ENCODE results near the gene ST3GAL4.
"Not testable (repeated sequence)": the region's sequence is repeated elsewhere in the genome, so short reads cannot be mapped to it uniquely, and the experiment has no call there.

ST3GAL4 gene

DNA sequence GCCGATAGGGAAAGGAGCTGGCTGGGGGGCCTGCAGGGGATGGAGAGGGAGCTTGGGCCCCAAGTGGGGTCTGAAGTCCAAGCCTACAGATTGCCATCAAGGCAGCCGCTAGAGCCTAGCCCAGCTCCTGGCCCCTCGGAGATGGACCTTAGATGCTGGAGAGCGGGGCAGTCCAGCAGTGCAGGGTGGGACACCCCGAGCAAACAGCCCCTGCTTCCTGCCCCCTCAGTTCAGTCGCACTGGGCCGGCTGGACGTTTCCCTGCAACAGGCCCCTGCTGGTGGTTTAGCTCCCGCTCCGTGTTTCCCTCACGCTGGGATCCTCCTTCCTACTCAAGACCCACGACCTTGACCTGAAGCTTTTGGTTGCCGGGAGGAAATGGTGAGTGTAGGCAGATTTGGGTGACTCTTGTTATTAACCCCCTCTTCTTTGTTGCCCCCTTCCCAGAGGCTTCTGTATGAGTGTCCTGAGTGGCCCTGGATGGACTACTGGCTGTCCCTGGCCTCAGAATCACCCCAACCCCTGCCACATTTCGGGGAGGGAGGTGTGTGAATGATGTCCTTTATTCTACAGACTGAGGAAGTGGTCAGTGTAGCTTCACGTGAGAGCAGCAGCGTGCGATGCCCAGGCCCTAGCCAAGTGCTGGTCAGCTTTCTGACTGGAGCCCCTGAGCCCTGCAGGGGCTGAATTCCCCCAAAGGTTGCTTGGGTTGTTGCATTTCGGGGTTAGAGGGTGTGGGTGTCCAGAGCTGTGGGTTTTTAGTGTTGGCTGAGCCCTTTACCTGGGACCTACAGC lies 2.7 kb downstream of the ST3GAL4 start:
- in situ Hi-C loops (cut with HindIII; ENCODE audit: low pct_ligation_motif_present, low pct_unique_long_range_greater_than_20kb, low sequenced_read_pairs): no loop called here
- no peak for DNase-seq

DNA sequence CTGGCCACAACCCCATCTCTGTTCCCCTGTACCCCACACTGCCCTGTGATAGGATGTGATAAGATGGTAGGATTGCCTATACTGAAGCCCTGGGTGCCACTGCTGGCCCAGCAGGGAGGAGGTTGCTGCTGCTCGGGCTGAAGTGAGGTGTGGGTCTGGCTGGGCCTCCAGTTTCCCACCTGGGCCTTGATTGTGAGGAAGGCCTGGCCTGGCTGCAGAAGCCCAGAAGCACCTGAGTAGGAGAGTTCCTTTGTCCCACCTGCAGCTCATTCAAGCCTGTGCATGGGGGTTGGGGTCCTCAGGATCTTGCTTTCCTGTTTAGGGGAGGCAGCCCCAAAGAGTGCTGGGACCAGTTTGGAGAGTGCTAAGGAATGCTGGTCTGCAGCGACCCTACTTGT lies 3.3 kb downstream of the ST3GAL4 start:
- in situ Hi-C loops (cut with HindIII; ENCODE audit: low pct_ligation_motif_present, low pct_unique_long_range_greater_than_20kb, low sequenced_read_pairs): no loop called here
- DNase-seq: no peak

DNA sequence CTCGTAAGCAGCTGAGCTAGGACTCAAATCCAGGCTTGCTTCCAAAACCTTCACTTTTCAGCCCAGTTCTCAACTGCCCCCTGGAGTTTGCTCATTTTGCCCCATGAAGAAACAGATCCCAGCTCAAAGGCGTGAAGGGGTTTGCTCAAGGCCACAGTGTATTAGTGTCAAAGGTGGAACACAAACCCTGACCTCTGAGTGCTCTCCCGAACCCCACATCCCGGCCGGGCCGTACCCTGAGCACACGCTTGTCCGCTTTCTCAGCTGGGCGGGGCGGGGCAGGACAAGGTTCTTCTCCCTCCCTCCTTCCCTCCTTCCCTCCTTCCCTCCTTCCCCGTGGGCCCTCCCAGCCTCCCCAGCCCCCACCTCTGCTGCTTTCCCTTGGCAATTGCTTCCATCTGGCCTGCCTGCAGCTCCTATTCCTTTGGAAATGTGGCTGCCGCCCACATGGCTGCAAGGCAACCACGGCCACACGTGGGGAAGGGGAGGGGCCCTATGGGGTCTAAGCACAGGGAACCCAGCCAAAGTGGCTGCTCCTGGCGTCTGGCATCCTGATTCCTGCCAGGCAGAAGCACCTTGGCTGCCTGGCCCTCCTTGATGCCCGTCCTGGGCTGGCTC lies 4.1 kb downstream of the ST3GAL4 start:
- no peak for DNase-seq
- in situ Hi-C loops (cut with HindIII; ENCODE audit: low pct_ligation_motif_present, low pct_unique_long_range_greater_than_20kb, low sequenced_read_pairs): no loop called here

DNA sequence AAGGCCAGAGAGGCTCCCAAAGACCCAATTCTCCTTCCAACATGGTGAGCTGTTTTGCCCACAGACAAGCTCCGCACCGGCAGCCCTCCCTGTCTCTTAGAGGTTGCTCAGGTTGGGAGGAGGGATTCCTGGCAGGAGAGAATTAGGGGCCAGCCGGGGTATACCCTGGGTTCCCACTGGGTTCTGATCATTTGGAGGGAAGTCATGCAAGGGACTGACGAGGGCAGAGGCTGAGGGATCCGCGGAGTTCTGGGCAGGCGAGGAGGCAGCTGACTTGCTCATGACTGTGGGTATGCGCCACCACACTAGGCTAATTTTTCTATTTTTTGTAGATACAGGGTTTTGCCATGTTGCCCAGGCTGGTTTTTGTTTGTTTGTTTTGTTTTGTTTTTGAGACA lies 4.6 kb downstream of the ST3GAL4 start:
- in situ Hi-C loops (cut with HindIII; ENCODE audit: low pct_ligation_motif_present, low pct_unique_long_range_greater_than_20kb, low sequenced_read_pairs): no loop called here
- no peak for DNase-seq

DNA sequence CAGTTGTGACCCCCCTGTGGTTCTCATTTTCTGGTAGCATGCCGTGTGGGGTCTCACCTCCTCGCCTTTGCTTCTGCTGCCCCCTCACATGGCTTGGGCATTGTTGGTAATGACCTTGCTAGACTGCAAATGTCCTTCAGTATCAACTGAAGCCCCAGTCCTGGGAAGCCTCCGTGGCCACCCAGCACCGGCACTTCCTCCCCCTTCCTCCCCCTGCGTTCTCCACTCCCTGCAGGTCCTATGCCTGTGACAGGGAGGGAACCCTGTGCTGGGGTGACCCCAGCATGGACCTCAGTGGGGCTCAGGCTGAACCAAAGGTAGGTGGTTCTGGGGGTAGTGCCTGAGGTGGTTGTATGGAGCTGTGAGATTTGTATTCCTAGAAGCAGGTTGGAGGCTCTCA lies 5.9 kb downstream of the ST3GAL4 start:
- in situ Hi-C loops (cut with HindIII; ENCODE audit: low pct_ligation_motif_present, low pct_unique_long_range_greater_than_20kb, low sequenced_read_pairs): no loop called here
- no peak for DNase-seq

DNA sequence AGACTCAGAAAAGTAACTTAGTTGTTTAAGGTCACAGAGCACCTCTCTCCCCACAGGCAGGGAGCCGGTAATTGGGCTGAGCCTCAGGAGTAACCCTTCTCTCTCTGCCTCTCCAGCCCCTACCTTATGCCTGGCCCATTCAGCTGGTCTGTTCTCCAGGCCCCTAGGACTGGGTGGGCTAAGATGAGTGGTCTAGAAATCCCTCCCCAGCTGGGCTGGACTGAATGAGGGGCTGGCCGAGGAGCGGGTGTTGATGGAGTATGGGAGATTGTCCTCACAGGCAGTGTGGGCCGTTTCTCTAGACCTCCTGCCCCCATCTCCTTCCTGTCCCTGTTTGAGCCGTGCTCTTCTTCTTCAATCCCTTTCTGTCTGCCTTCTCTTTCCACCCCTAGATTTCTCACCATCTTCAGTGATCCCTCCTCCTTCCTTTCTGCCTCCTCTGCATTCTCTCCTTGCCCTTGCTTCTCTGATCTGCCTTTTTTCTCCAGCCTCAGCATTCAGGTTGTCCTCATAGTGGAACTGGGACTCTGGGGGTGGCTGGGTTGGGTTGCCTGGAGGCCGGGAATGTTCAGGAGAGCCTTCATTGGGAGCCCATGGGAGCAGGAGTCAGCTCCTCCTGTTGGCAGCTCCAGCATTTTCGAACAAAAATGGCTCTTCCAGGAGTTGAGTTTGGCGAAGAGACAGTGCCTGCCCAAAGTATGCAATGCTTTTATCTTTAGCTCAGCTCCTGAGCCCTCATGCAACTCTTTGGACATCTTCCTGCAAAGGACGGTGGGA lies 7.6 kb downstream of the ST3GAL4 start:
- in situ Hi-C loops (cut with HindIII; ENCODE audit: low pct_ligation_motif_present, low pct_unique_long_range_greater_than_20kb, low sequenced_read_pairs): no loop called here
- no peak for DNase-seq

DNA sequence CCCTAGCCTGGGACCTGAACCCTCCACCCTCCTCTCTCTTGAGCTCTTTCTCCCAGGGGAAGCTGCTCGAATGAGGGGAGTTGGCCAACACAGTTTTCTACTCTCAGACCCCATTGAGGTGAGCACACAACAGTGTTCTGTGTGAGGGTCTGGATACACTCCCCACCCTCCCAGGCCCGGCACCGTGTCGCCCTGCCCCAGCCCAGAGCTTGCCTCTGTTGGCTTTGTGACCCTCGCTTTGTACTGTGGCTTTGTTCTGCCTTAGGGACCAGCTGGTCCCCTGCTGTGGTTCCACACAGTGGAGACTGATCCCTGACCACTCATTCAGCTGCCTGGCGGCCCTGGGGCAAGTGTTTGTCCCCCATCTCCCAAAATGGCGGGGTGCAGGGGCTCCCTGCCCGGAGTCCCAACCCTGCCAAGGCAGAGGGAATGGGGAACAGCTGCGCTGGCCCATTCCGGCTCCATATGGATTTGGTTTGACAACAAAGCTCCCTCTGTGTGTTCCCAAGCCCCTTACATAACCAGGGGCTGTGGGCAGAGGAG lies 8.3 kb downstream of the ST3GAL4 start:
- in situ Hi-C loops (cut with HindIII; ENCODE audit: low pct_ligation_motif_present, low pct_unique_long_range_greater_than_20kb, low sequenced_read_pairs): no loop called here
- DNase-seq: no peak

DNA sequence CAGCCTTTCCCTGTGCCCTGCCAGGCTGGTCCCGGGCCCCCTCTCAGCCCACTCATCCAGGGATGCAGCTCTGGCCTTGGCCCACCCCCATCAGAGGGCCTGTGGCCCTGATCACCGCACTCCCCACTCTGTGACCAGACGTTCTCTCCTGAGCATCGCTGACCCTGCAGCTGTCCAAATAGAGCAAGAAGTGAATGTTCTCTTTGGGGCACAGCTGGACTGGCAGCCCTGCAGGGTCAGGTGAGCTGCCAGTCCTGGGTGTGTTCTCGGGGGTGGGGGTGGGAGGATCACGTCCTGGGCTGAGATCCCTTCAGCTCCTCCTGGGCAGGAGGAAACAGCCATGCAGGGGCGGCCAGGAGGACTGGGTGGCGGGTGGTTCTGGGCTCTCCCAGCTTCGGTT lies 9.2 kb downstream of the ST3GAL4 start:
- DNase-seq; in situ Hi-C loops (cut with HindIII; ENCODE audit: low pct_ligation_motif_present, low pct_unique_long_range_greater_than_20kb, low sequenced_read_pairs): not testable (repeated sequence)

DNA sequence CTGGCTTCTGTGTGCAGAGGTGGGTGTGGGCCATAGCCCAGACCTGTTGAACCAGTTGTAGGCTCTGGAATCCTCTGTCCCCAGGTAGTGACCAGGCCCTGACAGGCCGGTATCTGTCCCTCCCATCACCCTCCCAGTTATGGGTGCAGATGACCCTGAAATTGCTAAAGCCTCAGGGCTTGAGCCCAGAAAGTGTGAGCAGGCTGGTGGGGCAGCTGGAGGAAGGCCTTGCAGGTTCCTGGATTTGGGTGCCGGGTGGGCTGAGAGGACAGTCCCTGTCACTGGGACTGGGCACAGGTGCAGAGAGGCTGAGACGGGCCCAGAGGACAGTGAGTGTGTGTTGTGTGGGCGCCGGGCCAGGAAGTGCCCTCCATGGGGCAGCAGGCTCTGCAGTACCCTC lies 10.0 kb downstream of the ST3GAL4 start:
- DNase-seq; in situ Hi-C loops (cut with HindIII; ENCODE audit: low pct_ligation_motif_present, low pct_unique_long_range_greater_than_20kb, low sequenced_read_pairs): not testable (repeated sequence)

DNA sequence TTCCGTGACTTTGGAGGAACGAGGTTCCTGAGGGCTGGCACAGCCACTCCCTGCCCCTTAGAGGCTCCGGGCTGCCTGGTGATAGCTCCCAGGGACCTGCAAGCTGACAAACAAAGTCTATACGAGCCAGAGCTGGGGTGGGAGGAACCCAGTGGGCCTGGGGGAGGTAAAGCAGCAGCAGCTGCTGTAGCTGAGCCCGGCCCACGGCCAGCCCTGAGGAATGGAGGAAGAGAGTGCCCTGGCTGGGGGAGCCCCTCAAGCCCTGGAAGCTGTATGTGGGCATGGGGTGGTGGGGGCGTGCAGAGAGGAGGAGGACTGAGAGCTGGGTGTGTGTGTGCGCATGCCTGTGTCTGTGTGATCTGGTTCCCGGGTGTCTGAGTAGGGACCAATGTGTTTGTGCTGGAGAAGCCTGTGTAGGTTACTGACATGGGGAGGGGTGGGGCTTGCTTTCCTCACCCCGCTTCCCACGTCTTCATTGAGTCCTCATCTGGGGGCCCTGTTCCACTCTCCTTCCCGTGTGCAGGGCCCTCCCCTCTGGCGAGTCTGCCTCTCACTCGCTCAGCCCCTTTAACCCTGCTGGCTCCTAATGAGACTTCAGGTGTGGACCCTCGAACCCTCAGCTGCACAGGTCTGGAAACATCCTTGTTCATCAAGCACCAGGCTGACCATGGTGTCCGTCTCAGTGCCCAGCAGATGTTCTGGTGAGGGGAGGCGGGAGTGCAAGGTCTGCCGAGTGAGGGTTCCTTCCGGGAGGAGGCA lies 10.8 kb downstream of the ST3GAL4 start:
- in situ Hi-C loops (cut with HindIII; ENCODE audit: low pct_ligation_motif_present, low pct_unique_long_range_greater_than_20kb, low sequenced_read_pairs): no loop called here
- no peak for DNase-seq

DNA sequence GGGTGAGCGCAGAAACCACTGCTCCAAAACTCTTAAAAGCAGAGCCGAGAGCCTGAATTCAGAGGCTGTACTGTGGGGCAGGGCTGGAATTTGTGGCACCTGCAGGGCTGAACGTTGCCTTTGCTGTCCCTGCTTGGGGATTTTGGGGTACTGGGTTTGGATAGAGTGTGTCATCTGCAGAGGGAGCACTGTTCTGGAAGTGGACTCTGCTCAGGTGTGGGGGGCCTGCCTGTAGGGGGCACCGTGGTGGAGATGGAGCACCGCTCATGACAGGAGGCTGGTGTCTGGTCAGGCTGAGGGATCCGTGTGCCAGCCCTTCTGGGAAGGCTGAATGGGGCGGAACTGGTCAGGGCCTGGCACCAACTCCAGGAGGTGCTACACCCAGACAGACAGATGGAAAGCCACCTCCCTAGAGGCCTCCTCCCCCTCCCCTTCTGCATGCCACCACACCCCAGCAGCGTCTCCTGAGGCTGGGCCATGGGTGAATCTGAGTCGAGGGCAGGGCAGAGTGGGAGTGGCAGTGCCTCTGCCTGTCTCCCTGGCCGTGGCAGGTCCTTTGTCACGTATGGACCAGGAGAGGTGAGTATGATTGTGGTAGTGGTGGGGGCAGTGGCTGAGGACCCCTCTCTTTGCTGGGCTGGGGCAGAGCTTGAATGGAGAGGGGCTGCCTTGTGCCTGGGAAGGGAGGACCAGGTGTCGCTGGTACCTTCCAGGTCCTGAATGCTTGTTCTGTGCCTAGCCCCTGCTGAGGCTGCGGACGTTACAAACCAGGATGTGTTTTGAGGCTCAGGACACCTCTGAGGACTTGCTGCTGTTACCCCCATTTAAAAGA lies 11.6 kb downstream of the ST3GAL4 start:
- DNase-seq; in situ Hi-C loops (cut with HindIII; ENCODE audit: low pct_ligation_motif_present, low pct_unique_long_range_greater_than_20kb, low sequenced_read_pairs): not testable (repeated sequence)

DNA sequence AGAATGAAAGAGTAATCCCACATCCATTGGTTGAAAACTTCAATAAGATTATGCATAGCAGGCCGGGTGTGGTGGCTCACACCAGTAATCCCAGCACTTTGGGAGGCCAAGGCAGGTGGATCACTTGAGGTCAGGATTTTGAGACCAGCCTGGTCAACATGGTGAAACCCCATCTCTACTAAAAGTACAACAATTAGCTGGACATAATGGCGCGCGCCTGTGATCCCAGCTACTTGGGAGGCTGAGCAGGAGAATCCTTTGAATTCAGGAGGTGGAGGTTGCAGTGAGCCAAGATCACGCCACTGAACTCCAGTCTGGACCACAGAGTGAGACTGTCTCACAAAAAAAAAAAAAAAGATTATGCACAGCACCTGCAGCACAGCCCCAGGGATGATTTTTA lies 12.3 kb downstream of the ST3GAL4 start:
- in situ Hi-C loops (cut with HindIII; ENCODE audit: low pct_ligation_motif_present, low pct_unique_long_range_greater_than_20kb, low sequenced_read_pairs); DNase-seq: not testable (repeated sequence)

DNA sequence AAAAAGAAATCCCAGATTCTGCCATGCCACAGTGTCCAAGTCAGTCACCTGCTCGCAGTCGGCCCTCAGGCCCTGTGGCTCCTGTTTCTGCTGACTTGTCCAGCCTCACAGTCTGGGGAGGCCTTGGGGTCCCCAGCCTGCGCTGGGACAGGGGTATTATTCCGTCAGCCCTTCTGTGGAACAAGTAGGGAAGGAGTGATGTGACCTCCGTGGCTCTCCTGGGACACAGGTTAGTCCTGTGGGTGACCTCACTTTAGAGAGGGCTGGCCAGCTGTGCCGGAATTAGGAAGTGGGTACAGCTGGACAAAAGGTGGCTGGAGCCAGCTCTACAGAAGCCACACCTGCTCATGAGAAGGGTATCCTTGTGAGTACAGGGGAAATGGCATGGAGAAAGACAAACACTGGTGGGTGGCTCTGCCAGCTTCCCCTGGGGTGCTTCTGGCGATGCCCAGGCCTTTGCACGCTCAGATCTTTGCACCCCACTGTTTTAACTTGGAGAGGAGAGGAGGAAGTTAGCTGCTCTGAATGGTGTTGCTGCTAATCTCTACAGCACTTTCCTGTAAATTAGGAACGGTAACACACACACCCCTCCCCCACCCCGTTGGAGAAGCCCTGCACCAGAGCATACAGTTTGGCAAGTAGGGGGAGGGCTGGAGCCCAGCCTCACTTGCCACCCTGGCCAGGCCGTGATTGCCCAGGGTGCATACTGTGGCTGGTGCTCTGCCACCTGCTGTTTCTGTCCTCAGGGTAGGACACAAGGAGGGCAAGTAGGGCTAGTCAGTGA lies 13.0 kb downstream of the ST3GAL4 start:
- DNase-seq; in situ Hi-C loops (cut with HindIII; ENCODE audit: low pct_ligation_motif_present, low pct_unique_long_range_greater_than_20kb, low sequenced_read_pairs): not testable (repeated sequence)

DNA sequence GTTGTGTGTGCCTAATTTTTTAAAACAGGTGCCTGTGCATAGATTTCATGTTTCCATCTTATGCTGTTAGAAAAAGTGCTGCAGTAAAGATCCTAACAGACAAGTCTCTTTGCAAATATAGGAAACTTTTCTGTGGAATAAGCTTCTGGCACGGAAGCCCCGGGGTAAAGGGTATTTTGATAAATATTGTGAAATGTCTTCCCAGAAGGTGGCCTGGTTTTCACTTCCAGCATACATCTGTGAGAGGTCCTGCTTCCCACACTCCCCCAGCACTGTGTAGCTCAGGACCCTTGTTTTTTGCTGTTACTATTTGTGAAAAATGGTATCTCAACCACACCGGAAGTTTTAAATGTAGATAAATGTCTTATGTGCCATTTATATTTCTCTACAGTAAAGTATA lies 14.5 kb downstream of the ST3GAL4 start:
- DNase-seq: no peak

DNA sequence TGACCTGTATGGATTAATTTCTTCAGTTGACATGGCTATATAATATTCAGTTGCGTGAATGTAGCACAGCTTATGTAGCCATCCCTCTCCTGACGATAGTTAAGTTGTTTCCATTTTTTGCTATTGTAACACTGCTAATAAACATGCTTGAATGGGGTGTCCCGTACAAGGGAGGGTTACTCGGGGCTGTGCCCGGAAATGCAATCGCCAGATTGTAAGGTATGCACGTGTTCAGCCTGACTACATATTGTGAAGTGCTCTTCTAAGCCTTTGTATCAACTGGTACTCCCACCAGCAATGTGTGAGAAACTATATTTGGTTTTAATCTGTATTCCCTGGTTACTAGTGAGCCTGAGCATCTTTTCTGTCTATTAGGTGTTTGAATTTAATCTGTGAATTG lies 16.1 kb downstream of the ST3GAL4 start:
- DNase-seq: no peak
- in situ Hi-C loops (cut with HindIII; ENCODE audit: low pct_ligation_motif_present, low pct_unique_long_range_greater_than_20kb, low sequenced_read_pairs): no loop called here

More for the DNA sequence above, 14.5 kb downstream of the ST3GAL4 start:
- in situ Hi-C loops (cut with HindIII; ENCODE audit: low pct_ligation_motif_present, low pct_unique_long_range_greater_than_20kb, low sequenced_read_pairs): no loop called here

DNA sequence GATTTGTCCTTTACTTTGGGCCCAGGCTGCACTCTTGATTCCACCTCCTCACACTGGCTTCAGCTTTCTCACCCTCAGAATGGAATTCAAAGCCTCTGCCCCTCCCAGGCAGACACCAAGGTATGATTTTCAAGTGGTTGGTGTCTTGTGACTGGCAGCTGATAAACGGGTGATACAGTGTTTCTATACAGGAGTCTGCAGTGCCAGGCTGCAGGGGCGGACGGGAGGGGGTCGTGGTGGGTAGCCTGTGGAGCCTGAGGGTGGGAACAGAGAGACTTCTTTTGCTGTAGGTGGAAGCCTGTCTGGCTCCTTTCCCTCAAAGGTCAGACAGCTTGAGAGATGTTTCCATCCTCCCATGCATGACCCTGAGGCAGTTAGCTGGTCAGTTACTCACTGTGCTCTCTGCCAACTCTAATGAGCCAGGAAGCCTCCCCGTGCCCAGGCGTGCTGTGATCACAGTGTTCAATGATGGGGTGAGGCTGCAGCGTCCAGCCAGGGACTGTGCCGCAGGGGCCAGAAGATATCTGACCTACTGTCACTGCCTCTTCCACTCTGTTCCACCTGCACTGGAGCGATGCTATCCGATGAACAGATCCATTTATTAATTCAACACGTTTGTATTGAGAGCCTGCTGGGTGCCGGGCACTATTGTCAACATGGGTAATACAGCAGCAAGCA lies 18.0 kb downstream of the ST3GAL4 start:
- DNase-seq: peak; percentile 57
- in situ Hi-C loops (cut with HindIII; ENCODE audit: low pct_ligation_motif_present, low pct_unique_long_range_greater_than_20kb, low sequenced_read_pairs): not testable (repeated sequence)

Measured in ACHN (cell line).